Hepatocyte (in vitro differentiated cells): ENCODE measurements around the gene DUSP10. TPM values are rescaled to one million over a fixed set of nuclear protein-coding genes. Genes with fewer than 3 reads are reported as not detected.

ENCODE experiments used
- DNase-seq: peaks from one replicate; pipeline ENCODE4 v3.0.0-alpha.2; 2016; ENCODE audit warnings: low spot score
- H2AFZ ChIP-seq: fragments of 200-600 bp; sonication (generic); 2 replicates; pipeline ENCODE4 v1.6.0; 2016; ENCODE audit warnings: antibody characterized with exemption, mild to moderate bottlenecking
- H3K27ac ChIP-seq: fragments of 200-600 bp; sonication (generic); 2 replicates; pipeline ENCODE4 v1.5.1; 2016; ENCODE audit warnings: mild to moderate bottlenecking
- H3K27me3 ChIP-seq: fragments of 200-600 bp; sonication (generic); 2 replicates; pipeline ENCODE4 v1.6.1; 2016
- H3K36me3 ChIP-seq: fragments of 200-600 bp; sonication (generic); replicated peaks from 2 replicates; pipeline ENCODE4 v1.5.1; 2016; ENCODE audit warnings: low read depth; ENCODE audit not compliant: insufficient read depth
- H3K4me1 ChIP-seq: fragments of 200-600 bp; sonication (generic); 2 replicates; pipeline ENCODE4 v1.5.1; 2016; ENCODE audit warnings: mild to moderate bottlenecking, moderate library complexity; ENCODE audit not compliant: insufficient read depth
- H3K4me2 ChIP-seq: fragments of 200-600 bp; sonication (generic); 2 replicates; pipeline ENCODE4 v1.6.0; 2016
- H3K4me3 ChIP-seq: fragments of 200-600 bp; sonication (generic); 2 replicates; pipeline ENCODE4 v1.5.1; 2016; ENCODE audit warnings: mild to moderate bottlenecking
- H3K79me2 ChIP-seq: fragments of 200-600 bp; sonication (generic); 2 replicates; pipeline ENCODE4 v1.6.0; 2017; ENCODE audit warnings: mild to moderate bottlenecking
- H3K9me2 ChIP-seq: fragments of 200-600 bp; sonication (generic); replicated peaks from 2 replicates; pipeline ENCODE4 v1.6.0; 2017; ENCODE audit warnings: mild to moderate bottlenecking; ENCODE audit not compliant: insufficient read depth
- H3K9me3 ChIP-seq: fragments of 200-600 bp; sonication (generic); 2 replicates; pipeline ENCODE4 v1.5.1; 2016; ENCODE audit warnings: low read depth, mild to moderate bottlenecking
- H4K20me1 ChIP-seq: fragments of 200-600 bp; sonication (generic); 2 replicates; pipeline ENCODE4 v1.6.0; 2016; ENCODE audit warnings: mild to moderate bottlenecking; ENCODE audit not compliant: insufficient read depth, poor library complexity, severe bottlenecking
- CTCF ChIP-seq: fragments of 200-600 bp; sonication (generic); IDR thresholded peaks from 2 replicates; pipeline ENCODE4 v1.5.1; 2016; ENCODE audit warnings: antibody characterized with exemption, mild to moderate bottlenecking; ENCODE audit not compliant: poor library complexity
- EZH2 ChIP-seq: fragments of 200-600 bp; sonication (generic); IDR thresholded peaks from 2 replicates; pipeline ENCODE4 v1.6.1; 2016; ENCODE audit warnings: antibody characterized with exemption, mild to moderate bottlenecking, borderline replicate concordance
- EZH2phosphoT487 ChIP-seq: fragments of 200-600 bp; sonication (generic); IDR thresholded peaks from one replicate; pipeline ENCODE4 v1.6.1; 2018; ENCODE audit warnings: antibody characterized with exemption, mild to moderate bottlenecking, low read depth, moderate library complexity; ENCODE audit not compliant: unreplicated experiment, severe bottlenecking
- WGBS: methylation state at CpG from one replicate; pipeline ENCODE4 v1.1.6; 2016; ENCODE audit warnings: low lambda C conversion rate; ENCODE audit errors: missing lambda C conversion rate; 5-methylcytosine and 5-hydroxymethylcytosine counted together
- polyA plus RNA-seq: library from polyadenylated mRNA; unstranded; fragments of >200 nt; fragmentation: Nextera tagmentation; extraction: Ambion mirVana; gene quantifications from 2 replicates; pipeline ENCODE4 v1.2.1, GENCODE V29; 2016
- total RNA-seq: library from RNA; depleted of rRNA; stranded (reverse); fragments of >200 nt; gene quantifications from 2 replicates; pipeline ENCODE4 v1.2.3, GENCODE V29; 2014

The DUSP10 gene
- total and polyA plus RNA-seq, 2 experiments from 2014 or later: 13.1 to 17.6 TPM

- Histone ChIP-seq H3K4me3 (no peak overlapping the region), H4K20me1 (no peaks in the 10 kb centered on the region), H3K27me3 (peaks cover 23% of the 10 kb centered on the region), H3K27ac (no peak overlapping the region), H3K79me2 (no peaks in the 10 kb centered on the region), H3K9me2 (no peaks in the 10 kb centered on the region), H3K9me3 (no peaks in the 10 kb centered on the region), H2AFZ (no peak overlapping the region), H3K4me1 (no peaks in the 10 kb centered on the region), H3K36me3 (no peaks in the 10 kb centered on the region), H3K4me2 (no peak overlapping the region)
- TF ChIP-seq EZH2phosphoT487 (no peak), CTCF (no peak), EZH2 (no peak)
- DNase-seq: no peak
- 72% methylated on average over 7 of the region's 7 CpGs for WGBS
Observed at GRCh38 chr1:221781102-221781755, 39.3 kb upstream of the DUSP10 start.

GRCh38 chr1:221780175-221780574 is 38.3 kb upstream of the DUSP10 start:
- H3K27ac ChIP-seq: no peak overlapping the region
- H3K4me1 ChIP-seq: no peaks in the 10 kb centered on the region
- H4K20me1 ChIP-seq: no peaks in the 10 kb centered on the region
- no peak for TF ChIP-seq CTCF
- TF ChIP-seq EZH2phosphoT487: no peak
- no peak for TF ChIP-seq EZH2
- no peak for DNase-seq
- no peak overlapping the region for H3K4me2 ChIP-seq
- WGBS: 93% methylated on average over 7 of the region's 7 CpGs
- no peak overlapping the region for H3K4me3 ChIP-seq
- no peaks in the 10 kb centered on the region for H3K36me3 ChIP-seq
- no peaks in the 10 kb centered on the region for H3K9me3 ChIP-seq
- H2AFZ ChIP-seq: no peak overlapping the region
- no peaks in the 10 kb centered on the region for H3K9me2 ChIP-seq
- no peaks in the 10 kb centered on the region for H3K79me2 ChIP-seq
- peaks cover 22% of the 10 kb centered on the region for H3K27me3 ChIP-seq

DNA sequence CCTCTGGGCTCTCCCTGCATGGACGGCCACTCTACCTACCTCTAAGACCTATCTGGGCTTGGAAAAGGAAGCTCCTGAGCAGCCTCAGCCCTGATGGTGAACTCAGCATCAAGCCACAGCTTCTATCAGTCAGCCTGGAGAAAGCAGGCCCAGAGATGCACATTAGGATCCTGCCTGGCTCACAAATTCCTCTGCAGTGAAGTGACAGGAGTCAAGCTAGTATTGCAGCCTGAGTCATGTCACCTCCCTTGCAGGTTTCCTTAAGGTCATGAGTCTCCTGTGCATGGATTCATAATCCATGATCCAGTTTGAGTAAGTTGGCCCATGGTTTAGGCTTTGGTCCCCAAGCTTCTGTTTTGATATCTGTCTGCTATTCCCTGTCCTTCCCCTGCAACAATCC is 37.9 kb upstream of the DUSP10 start:
- TF ChIP-seq EZH2 (no peak), CTCF (no peak), EZH2phosphoT487 (no peak)
- Histone ChIP-seq H3K9me3 (no peaks in the 10 kb centered on the region), H3K79me2 (no peaks in the 10 kb centered on the region), H3K27me3 (peaks cover 18% of the 10 kb centered on the region), H3K36me3 (no peaks in the 10 kb centered on the region), H3K27ac (no peak overlapping the region), H3K9me2 (no peaks in the 10 kb centered on the region), H3K4me2 (no peak overlapping the region), H3K4me3 (no peak overlapping the region), H4K20me1 (no peaks in the 10 kb centered on the region), H2AFZ (no peak overlapping the region), H3K4me1 (no peaks in the 10 kb centered on the region)
- DNase-seq: no peak
- WGBS: 89% methylated on average over 1 of the region's 1 CpG
